ENCODE measurements around the gene KMT2E.

GRCh38 chr7:104998040-104998752 lies 15.8 kb upstream of the KMT2E start:
- TF ChIP-seq SPI1 (IDR thresholded peaks at IDR 0.05; ENCODE audit: low read depth, low read length) (no peak), POLR2AphosphoS5 (IDR thresholded peaks at IDR 0.05; ENCODE audit: low read depth, low read length) (no peak), POU2F2 (IDR thresholded peaks at IDR 0.05; ENCODE audit: low read depth, low read length) (no peak), POLR2A (IDR thresholded peaks at IDR 0.05; ENCODE audit: low read depth, low read length) (no peak), PAX5 (IDR thresholded peaks at IDR 0.05; ENCODE audit: insufficient read depth, low read length, severe bottlenecking) (no peak), TAF1 (IDR thresholded peaks at IDR 0.05; ENCODE audit: low read depth, low read length) (no peak)
